Sigmoid colon (tissue), 7 donors: ENCODE results near the gene CHKB. TPM values are rescaled to one million over a fixed set of nuclear protein-coding genes. Genes with fewer than 3 reads are reported as not detected.
A peak's percentile ranks its signal among the peaks of the same experiment; 100 is the strongest.
"Not testable (repeated sequence)": the region's sequence is repeated elsewhere in the genome, so short reads cannot be mapped to it uniquely, and the experiment has no call there.

Experiments
- DNase-seq: peaks from one replicate; pipeline ENCODE4 v3.0.0-alpha.2; 2019
- H3K27ac ChIP-seq, 4 donors: fragments of 200-600 bp; sonication (generic); one replicate each; pipeline ENCODE4 v1.5.1; 2016 to 2019; ENCODE audit warnings: mild to moderate bottlenecking in 1 of 4
- H3K27me3 ChIP-seq, 3 donors: fragments of 200-600 bp; sonication (generic); one replicate each; pipeline ENCODE4 v1.5.1; 2019; ENCODE audit warnings: mild to moderate bottlenecking in 1 of 3
- H3K36me3 ChIP-seq, 4 donors: fragments of 200-600 bp; sonication (generic); one replicate each; pipeline ENCODE4 v1.5.1; 2016 to 2019
- H3K4me1 ChIP-seq, 4 donors: fragments of 200-600 bp; sonication (generic); one replicate each; pipeline ENCODE4 v1.5.1; 2017 to 2019
- H3K4me3 ChIP-seq, 4 donors: fragments of 200-600 bp; sonication (generic); one replicate each; pipeline ENCODE4 v1.5.1; 2017 to 2019; ENCODE audit warnings: mild to moderate bottlenecking in 2 of 4, moderate library complexity in 1 of 4
- H3K9me3 ChIP-seq, 4 donors: fragments of 200-600 bp in 3 of 4; sonication (generic) in 3 of 4; one replicate each; pipeline versions ENCODE4 v1.5.1 to v1.6.1; 2013 to 2019
- CTCF ChIP-seq, 4 experiments: fragments of 450-650 bp in 3 of 4; fragments of 200-600 bp in 1 of 4; IDR thresholded peaks; one replicate each; pipeline ENCODE4 v1.5.1; 2016 to 2019; ENCODE audit warnings: antibody characterized with exemption in 4 of 4, mild to moderate bottlenecking in 3 of 4, moderate library complexity in 2 of 4
- EP300 ChIP-seq, 4 donors: sonication (generic); formaldehyde crosslinking; IDR thresholded peaks; one replicate each; pipeline ENCODE4 v1.6.1; 2017; ENCODE audit warnings: antibody characterized with exemption in 4 of 4
- POLR2A ChIP-seq, 2 donors: fragments of 450-650 bp; IDR thresholded peaks; one replicate each; pipeline ENCODE4 v1.6.1; 2016; ENCODE audit warnings: antibody characterized with exemption in 2 of 2, mild to moderate bottlenecking in 2 of 2, moderate library complexity in 2 of 2
- POLR2AphosphoS5 ChIP-seq, 4 donors: sonication (generic); formaldehyde crosslinking; IDR thresholded peaks; one replicate each; pipeline ENCODE4 v1.6.1; 2017; ENCODE audit warnings: antibody characterized with exemption in 4 of 4
- WGBS, 2 donors: extraction: QIAGEN DNeasy Blood & Tissue Kit; methylation state at CpG; one replicate each; pipeline ENCODE4 v1.1.7; 2013; 5-methylcytosine and 5-hydroxymethylcytosine counted together
- intact Hi-C: fragments of 100-400 bp; cut with DNase I; formaldehyde crosslinking; loops from one replicate; pipeline ENCODE4 v1.15.1; 2023
- polyA plus RNA-seq, 3 donors: library from polyadenylated mRNA; stranded (reverse); fragments of 200-250 nt; gene quantifications; one replicate each; pipeline ENCODE4 v1.2.3, GENCODE V29; 2013
- total RNA-seq, 4 donors: library from RNA; depleted of rRNA; stranded (reverse); fragments of >200 nt; gene quantifications; one replicate each; pipeline ENCODE4 v1.1.0, GENCODE V29; 2016
- donor health status: healthy with polysubstance abuse.
- donor health status: Bipolar disorder and iron deficiency.
- donor health status: healthy.

Gene CHKB
- total and polyA plus RNA-seq, 7 donors: 22.0 to 90.0 (median 37.8) TPM

- peak overlapping the region in 2 of 4 donors; percentile 22 to 34 for H3K27ac ChIP-seq
- 2 to 5% methylated on average over 52 of the region's 52 CpGs for WGBS, 2 donors
- no peaks in the 10 kb centered on the region for H3K9me3 ChIP-seq
- H3K36me3 ChIP-seq: no peaks in the 10 kb centered on the region
- intact Hi-C loops: loop anchor here (5.0 kb wide), 1 partner anchor 78 kb away; no protein-coding TSS in a partner anchor
- peaks cover 0 to 31% (median 23%) of the 10 kb centered on the region in 4 donors for H3K4me1 ChIP-seq
- peaks cover 21 to 61% (median 60%) of the 10 kb centered on the region in 3 donors for H3K27me3 ChIP-seq
- peak overlapping the region in 3 of 4 donors; percentile 14 to 33 (median 30) for H3K4me3 ChIP-seq
- TF ChIP-seq CTCF (IDR thresholded peaks at IDR 0.05): peak in 2 of 4 experiments; percentile 22 to 38
- no peak for TF ChIP-seq POLR2AphosphoS5 (IDR thresholded peaks at IDR 0.05)
- TF ChIP-seq POLR2A (IDR thresholded peaks at IDR 0.05): no peak
- no peak for TF ChIP-seq EP300 (IDR thresholded peaks at IDR 0.05)
- peak; percentile 81 for DNase-seq
These were observed 38.4 kb downstream of the CHKB start for GRCh38 chr22:50544078-50544745.

- Histone ChIP-seq H3K36me3 (no peaks in the 10 kb centered on the region), H3K9me3 (no peaks in the 10 kb centered on the region), H3K4me1 (peaks cover 0 to 26% (median 12%) of the 10 kb centered on the region in 4 donors), H3K27ac (peak overlapping the region in 2 of 4 donors; percentile 15 to 20), H3K27me3 (peaks cover 11 to 60% (median 43%) of the 10 kb centered on the region in 3 donors), H3K4me3 (no peak overlapping the region)
- 89 to 92% methylated on average over 19 of the region's 19 CpGs for WGBS, 2 donors
- DNase-seq: no peak
- TF ChIP-seq POLR2AphosphoS5 (IDR thresholded peaks at IDR 0.05) (peak in 2 of 4 donors; percentile 6 to 22), POLR2A (IDR thresholded peaks at IDR 0.05) (no peak)
- intact Hi-C loops: loop anchor here (5.0 kb wide), 1 partner anchor 80 kb away; no protein-coding TSS in a partner anchor
These were observed 40.2 kb downstream of the CHKB start for GRCh38 chr22:50542416-50542927.

GRCh38 chr22:50541667-50542026 is 41.0 kb downstream of the CHKB start:
- DNase-seq, H3K9me3 ChIP-seq, H3K4me3 ChIP-seq, H3K36me3 ChIP-seq: not testable (repeated sequence)
- Histone ChIP-seq H3K27ac (peak overlapping the region in 2 of 4 donors; percentile 15 to 56), H3K4me1 (peaks cover 0 to 26% (median 8%) of the 10 kb centered on the region in 4 donors), H3K27me3 (peaks cover 6 to 59% (median 34%) of the 10 kb centered on the region in 3 donors)
- intact Hi-C loops: loop anchor here (5.0 kb wide), 1 partner anchor 81 kb away; no protein-coding TSS in a partner anchor
- peak in 1 of 4 donors; percentile 10 for TF ChIP-seq POLR2AphosphoS5 (IDR thresholded peaks at IDR 0.05)
- 64% methylated on average over 5 of the region's 5 CpGs for WGBS, 2 donors

- TF ChIP-seq POLR2AphosphoS5 (IDR thresholded peaks at IDR 0.05) (no peak), EP300 (IDR thresholded peaks at IDR 0.05) (no peak)
- Histone ChIP-seq H3K4me1 (peaks cover 0 to 26% (median 8%) of the 10 kb centered on the region in 4 donors), H3K27ac (peak overlapping the region in 3 of 4 donors; percentile 65 to 75 (median 71)), H3K4me3 (no peak overlapping the region), H3K9me3 (no peaks in the 10 kb centered on the region), H3K36me3 (no peaks in the 10 kb centered on the region), H3K27me3 (peaks cover 0 to 59% (median 24%) of the 10 kb centered on the region in 3 donors)
- DNase-seq: no peak
- intact Hi-C loops: loop anchor here (5.0 kb wide), 1 partner anchor 82 kb away; no protein-coding TSS in a partner anchor
- WGBS, 2 donors: 74 to 79% methylated on average over 10 of the region's 10 CpGs
These were observed 42.3 kb downstream of the CHKB start for GRCh38 chr22:50540381-50540780.

GRCh38 chr22:50537765-50538164 is 44.9 kb downstream of the CHKB start:
- H3K27me3 ChIP-seq: peaks cover 2 to 64% (median 27%) of the 10 kb centered on the region in 3 donors
- no peaks in the 10 kb centered on the region for H3K9me3 ChIP-seq
- H3K36me3 ChIP-seq: no peaks in the 10 kb centered on the region
- TF ChIP-seq POLR2A (IDR thresholded peaks at IDR 0.05) (no peak), CTCF (IDR thresholded peaks at IDR 0.05) (no peak), POLR2AphosphoS5 (IDR thresholded peaks at IDR 0.05) (no peak), EP300 (IDR thresholded peaks at IDR 0.05) (no peak)
- no peak overlapping the region for H3K4me3 ChIP-seq
- 90 to 95% methylated on average over 13 of the region's 13 CpGs for WGBS, 2 donors
- intact Hi-C loops: no loop called here
- no peak for DNase-seq
- peak overlapping the region in 3 of 4 donors; percentile 65 to 75 (median 71) for H3K27ac ChIP-seq
- H3K4me1 ChIP-seq: peaks cover 0 to 10% (median 0%) of the 10 kb centered on the region in 4 donors

GRCh38 chr22:50536226-50536625 is 46.4 kb downstream of the CHKB start:
- Histone ChIP-seq H3K4me3 (no peak overlapping the region), H3K4me1 (peaks cover 0 to 25% (median 13%) of the 10 kb centered on the region in 4 donors), H3K27me3 (peaks cover 17 to 80% (median 40%) of the 10 kb centered on the region in 3 donors), H3K27ac (no peak overlapping the region), H3K9me3 (no peaks in the 10 kb centered on the region), H3K36me3 (no peaks in the 10 kb centered on the region)
- intact Hi-C loops: no loop called here
- no peak for DNase-seq
- WGBS, 2 donors: 85 to 87% methylated on average over 3 of the region's 3 CpGs
- TF ChIP-seq CTCF (IDR thresholded peaks at IDR 0.05) (no peak), EP300 (IDR thresholded peaks at IDR 0.05) (no peak), POLR2A (IDR thresholded peaks at IDR 0.05) (no peak), POLR2AphosphoS5 (IDR thresholded peaks at IDR 0.05) (no peak)
